Activated gamma-delta T cell (primary cell): ENCODE measurements around the gene MXD4.

Source experiments
- DNase-seq: peaks from one replicate; lab custom pipeline; 2025; lab: John Stamatoyannopoulos, UW
- total RNA-seq, 2 donors: gene quantifications; one replicate each; lab custom pipeline; 2026; lab: John Stamatoyannopoulos, UW

MXD4 gene
- total RNA-seq, result 141 to 249 reads per million in 2 donors

GRCh38 chr4:2261853-2262144 is at the start of gene MXD4:
TSS of gene MXD4 (minus strand) at chr4:2262109. CDS start at chr4:2261980, 129 bp downstream.
- no peak for DNase-seq

- no peak for DNase-seq
These were observed 45.0 kb upstream of the MXD4 start for GRCh38 chr4:2306773-2307410.

GRCh38 chr4:2305766-2306501 is 44.0 kb upstream of the MXD4 start:
- no peak for DNase-seq

- DNase-seq, result no peak
These were observed 43.1 kb upstream of the MXD4 start for GRCh38 chr4:2304877-2305561.

GRCh38 chr4:2304321-2304876 is 42.5 kb upstream of the MXD4 start:
- DNase-seq, result no peak

GRCh38 chr4:2303686-2304320 is 41.9 kb upstream of the MXD4 start:
- DNase-seq, result no peak

- DNase-seq, result no peak
These were observed 41.3 kb upstream of the MXD4 start for GRCh38 chr4:2303121-2303685.

- no peak for DNase-seq
These were observed 40.6 kb upstream of the MXD4 start for GRCh38 chr4:2302387-2303119.

- DNase-seq, result no peak
These were observed 39.9 kb upstream of the MXD4 start for GRCh38 chr4:2301806-2302205.

GRCh38 chr4:2301225-2301642 is 39.3 kb upstream of the MXD4 start:
- no peak for DNase-seq

GRCh38 chr4:2300431-2301224 is 38.7 kb upstream of the MXD4 start:
- no peak for DNase-seq

GRCh38 chr4:2299794-2300193 is 37.9 kb upstream of the MXD4 start:
- DNase-seq, result no peak

- no peak for DNase-seq
These were observed 36.7 kb upstream of the MXD4 start for GRCh38 chr4:2298532-2298991.

- no peak for DNase-seq
These were observed 36.0 kb upstream of the MXD4 start for GRCh38 chr4:2297606-2298531.

GRCh38 chr4:2296631-2297601 is 35.0 kb upstream of the MXD4 start:
- no peak for DNase-seq

- DNase-seq, result no peak
These were observed 34.1 kb upstream of the MXD4 start for GRCh38 chr4:2295900-2296442.

- DNase-seq, result no peak
These were observed 33.6 kb upstream of the MXD4 start for GRCh38 chr4:2295500-2295899.

- no peak for DNase-seq
These were observed 30.8 kb upstream of the MXD4 start for GRCh38 chr4:2292646-2293108.
